Transverse colon (tissue), 4 donors: ENCODE data around the gene SLC38A10. TPM values are rescaled to one million over a fixed set of nuclear protein-coding genes. Genes with fewer than 3 reads are reported as not detected.

Source experiments
- DNase-seq: peaks from one replicate; pipeline ENCODE4 v3.0.0-alpha.2; 2019
- H3K27ac ChIP-seq, 4 donors: fragments of 200-600 bp; sonication (generic); 2 replicates each; pipeline ENCODE4 v1.5.1; 2016 to 2018; ENCODE audit warnings: inconsistent platforms in 4 of 4
- H3K27me3 ChIP-seq: fragments of 200-600 bp; sonication (generic); 2 replicates; pipeline ENCODE4 v1.5.1; 2017; ENCODE audit warnings: inconsistent platforms
- H3K36me3 ChIP-seq, 4 donors: fragments of 200-600 bp; sonication (generic); 2 replicates each; pipeline ENCODE4 v1.5.1; 2017 to 2019; ENCODE audit warnings: inconsistent platforms in 4 of 4
- H3K4me1 ChIP-seq, 4 donors: fragments of 200-600 bp; sonication (generic); 2 replicates each; pipeline ENCODE4 v1.5.1; 2017 to 2020; ENCODE audit warnings: inconsistent platforms in 4 of 4
- H3K4me3 ChIP-seq, 4 donors: fragments of 200-600 bp; sonication (generic); 1 replicate in 1 of 4; 2 replicates in 3 of 4; pipeline versions ENCODE4 v1.5.1 to v1.6.1; 2017 to 2019; ENCODE audit warnings: inconsistent platforms in 4 of 4
- H3K9me3 ChIP-seq, 2 donors: fragments of 200-600 bp; sonication (generic); 2 replicates each; pipeline ENCODE4 v1.5.1; 2017 to 2019; ENCODE audit warnings: inconsistent platforms in 2 of 2
- CTCF ChIP-seq, 5 experiments: fragments of 200-600 bp in 3 of 5; fragments of 450-650 bp in 2 of 5; sonication (generic) in 3 of 5; IDR thresholded peaks; 1 replicate in 2 of 5; 2 replicates in 3 of 5; pipeline ENCODE4 v1.5.1; 2016 to 2017; ENCODE audit warnings: antibody characterized with exemption in 5 of 5, inconsistent platforms in 3 of 5, mild to moderate bottlenecking in 2 of 5, moderate library complexity in 1 of 5
- EP300 ChIP-seq: sonication (generic); formaldehyde crosslinking; IDR thresholded peaks from one replicate; pipeline ENCODE4 v1.6.1; 2017; ENCODE audit warnings: antibody characterized with exemption, low read depth
- POLR2A ChIP-seq: fragments of 450-650 bp; IDR thresholded peaks from one replicate; pipeline ENCODE4 v1.6.1; 2016; ENCODE audit warnings: antibody characterized with exemption, mild to moderate bottlenecking, moderate library complexity
- POLR2AphosphoS5 ChIP-seq, 3 donors: sonication (generic); formaldehyde crosslinking; IDR thresholded peaks; one replicate each; pipeline ENCODE4 v1.6.1; 2016; ENCODE audit warnings: antibody characterized with exemption in 3 of 3
- WGBS, 2 donors: methylation state at CpG; one replicate each; pipeline ENCODE4 v1.1.5; 2018; ENCODE audit warnings: low coverage in 1 of 2; 5-methylcytosine and 5-hydroxymethylcytosine counted together
- in situ Hi-C, 4 donors: fragments of 200-750 bp; cut with MboI; loops; one replicate each; pipeline versions ENCODE4 v1.15.0 to v1.15.1; 2017; ENCODE audit warnings: low sequenced_read_pairs in 3 of 4, low pct_ligation_motif_present in 1 of 4, low pct_unique_long_range_greater_than_20kb in 1 of 4
- intact Hi-C: fragments of 100-400 bp; cut with DNase I; formaldehyde crosslinking; loops from one replicate; pipeline ENCODE4 v1.15.1; 2023; ENCODE audit warnings: low total_unique reads
- total RNA-seq, 4 donors: library from RNA; depleted of rRNA; stranded (reverse); fragments of >200 nt; gene quantifications; one replicate each; pipeline ENCODE4 v1.1.0, GENCODE V29; 2016

SLC38A10 gene
- total RNA-seq, 4 donors from 2014 or later: 94.9 to 113 (median 98.9) TPM

DNA sequence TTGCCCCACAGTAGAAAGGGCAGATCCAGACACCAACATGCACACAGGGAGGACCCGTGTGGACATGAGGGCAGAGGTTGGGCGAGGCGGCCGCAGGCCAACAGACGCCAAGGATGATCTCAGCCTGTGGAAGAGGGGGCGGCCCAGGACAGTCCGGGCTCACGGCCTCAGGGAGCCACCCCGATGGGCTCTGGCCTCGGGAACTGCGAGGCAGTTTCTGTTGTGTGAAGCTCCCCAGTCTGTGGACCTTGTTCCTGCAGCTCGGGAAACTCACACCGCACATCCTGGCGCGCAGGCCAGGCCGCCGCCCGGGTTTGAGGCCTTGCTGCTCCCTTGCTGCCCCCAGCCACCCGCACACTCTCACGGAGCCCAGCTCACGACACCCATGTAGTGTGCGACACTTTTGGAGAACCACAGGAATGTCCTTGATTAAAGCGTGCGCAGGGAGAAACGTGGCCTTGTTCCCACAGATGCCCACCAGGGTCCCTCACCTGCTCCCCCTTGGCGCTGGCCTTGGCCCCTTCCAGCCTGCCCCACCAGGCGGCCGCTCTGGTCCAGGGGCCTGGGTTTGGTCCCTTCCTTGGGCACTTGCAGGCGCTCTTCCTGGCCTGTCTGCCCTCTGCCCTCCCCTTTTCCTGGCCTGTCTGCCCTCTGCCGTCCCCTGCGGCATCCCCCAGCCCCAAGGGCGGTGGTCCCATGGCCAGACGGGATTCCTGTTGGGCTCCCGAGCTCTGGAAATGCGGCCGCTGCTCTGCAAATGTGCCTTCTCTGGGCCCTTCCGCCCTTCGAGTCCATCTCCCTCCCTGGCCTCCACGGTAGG lies 9.3 kb upstream of the SLC38A10 start:
- WGBS, 2 donors: 90 to 95% methylated on average over 4 to 39 of the region's 39 CpGs
- H3K4me3 ChIP-seq: no peak overlapping the region
- in situ Hi-C loops (no loop called here), intact Hi-C loops (loop anchor here (2.0 kb wide), 1 partner anchor 20 kb away; no protein-coding TSS in a partner anchor)
- no peaks in the 10 kb centered on the region for H3K36me3 ChIP-seq
- no peaks in the 10 kb centered on the region for H3K27me3 ChIP-seq
- H3K9me3 ChIP-seq: no peaks in the 10 kb centered on the region
- no peak for DNase-seq
- no peak overlapping the region for H3K27ac ChIP-seq
- TF ChIP-seq POLR2AphosphoS5 (IDR thresholded peaks at IDR 0.05): no peak
- no peak for TF ChIP-seq EP300
- TF ChIP-seq CTCF (IDR thresholded peaks at IDR 0.05): no peak
- H3K4me1 ChIP-seq: peaks cover 1 to 11% (median 6%) of the 10 kb centered on the region in 4 donors

- Histone ChIP-seq H3K4me3 (no peak overlapping the region), H3K36me3 (no peaks in the 10 kb centered on the region), H3K4me1 (peaks cover 0 to 5% (median under 1%) of the 10 kb centered on the region in 4 donors), H3K27ac (no peak overlapping the region), H3K27me3 (no peaks in the 10 kb centered on the region), H3K9me3 (no peaks in the 10 kb centered on the region)
- in situ Hi-C loops: no loop called here
- no peak for DNase-seq
- WGBS, 2 donors: 77% methylated on average over 3 of the region's 11 CpGs; no CpG with 5 or more reads in 1 of the 2 donors
- TF ChIP-seq EP300 (no peak), POLR2AphosphoS5 (IDR thresholded peaks at IDR 0.05) (no peak), CTCF (IDR thresholded peaks at IDR 0.05) (no peak), POLR2A (no peak)
- intact Hi-C loops: no loop called here
Observed at GRCh38 chr17:81303385-81303784, 8.3 kb upstream of the SLC38A10 start.

- DNase-seq: no peak
- in situ Hi-C loops (no loop called here), intact Hi-C loops (no loop called here)
- no peak overlapping the region for H3K4me3 ChIP-seq
- H3K27me3 ChIP-seq: no peaks in the 10 kb centered on the region
- H3K9me3 ChIP-seq: no peaks in the 10 kb centered on the region
- H3K4me1 ChIP-seq: peaks cover 0 to under 1% (median 0%) of the 10 kb centered on the region in 4 donors
- WGBS, 2 donors: 71% methylated on average over 15 of the region's 15 CpGs; no CpG with 5 or more reads in 1 of the 2 donors
- H3K27ac ChIP-seq: no peak overlapping the region
- TF ChIP-seq POLR2AphosphoS5 (IDR thresholded peaks at IDR 0.05) (no peak), CTCF (IDR thresholded peaks at IDR 0.05) (no peak), POLR2A (no peak), EP300 (no peak)
- H3K36me3 ChIP-seq: no peaks in the 10 kb centered on the region
Observed at GRCh38 chr17:81302861-81303333, 7.8 kb upstream of the SLC38A10 start.

- WGBS, 2 donors: 86% methylated on average over 10 of the region's 10 CpGs; no CpG with 5 or more reads in 1 of the 2 donors
- no peak overlapping the region for H3K4me3 ChIP-seq
- H3K27me3 ChIP-seq: no peaks in the 10 kb centered on the region
- H3K9me3 ChIP-seq: no peaks in the 10 kb centered on the region
- intact Hi-C loops: no loop called here
- TF ChIP-seq CTCF (IDR thresholded peaks at IDR 0.05) (no peak), EP300 (no peak), POLR2A (no peak), POLR2AphosphoS5 (IDR thresholded peaks at IDR 0.05) (no peak)
- DNase-seq: no peak
- in situ Hi-C loops: no loop called here
- no peak overlapping the region for H3K27ac ChIP-seq
- H3K4me1 ChIP-seq: no peaks in the 10 kb centered on the region
- H3K36me3 ChIP-seq: no peaks in the 10 kb centered on the region
Observed at GRCh38 chr17:81302324-81302723, 7.2 kb upstream of the SLC38A10 start.
